Gastrocnemius medialis (tissue), 4 donors: ENCODE results near the gene DLX5. TPM values are rescaled to one million over a fixed set of nuclear protein-coding genes. Genes with fewer than 3 reads are reported as not detected.

Experiments used
- ATAC-seq, 2 donors: fragments of 150-250 bp; one replicate each; pipeline ENCODE4 v1.9.1; 2016
- DNase-seq, 2 donors: peaks; one replicate each; pipeline ENCODE4 v3.0.0-alpha.2; 2019
- H3K27ac ChIP-seq, 4 donors: fragments of 200-600 bp; sonication (generic); 1 replicate in 1 of 4; 2 replicates in 3 of 4; pipeline ENCODE4 v1.5.1; 2016 to 2018; ENCODE audit warnings: mild to moderate bottlenecking in 2 of 4, moderate library complexity in 1 of 4
- H3K27me3 ChIP-seq, 3 donors: fragments of 200-600 bp; sonication (generic) in 2 of 3; 1 replicate in 1 of 3; 2 replicates in 2 of 3; pipeline versions ENCODE4 v1.5.1 to v1.6.0; 2016 to 2019; ENCODE audit warnings: mild to moderate bottlenecking in 1 of 3, moderate library complexity in 1 of 3
- H3K36me3 ChIP-seq, 2 donors: fragments of 200-600 bp; sonication (generic) in 1 of 2; one replicate each; pipeline ENCODE4 v1.5.1; 2017 to 2018
- H3K4me1 ChIP-seq, 2 donors: fragments of 200-600 bp; sonication (generic) in 1 of 2; one replicate each; pipeline ENCODE4 v1.5.1; 2016 to 2017; ENCODE audit warnings: mild to moderate bottlenecking in 2 of 2
- H3K4me3 ChIP-seq, 4 donors: fragments of 200-600 bp; sonication (generic) in 3 of 4; 1 replicate in 1 of 4; 2 replicates in 3 of 4; pipeline ENCODE4 v1.5.1; 2016 to 2019; ENCODE audit warnings: mild to moderate bottlenecking in 2 of 4
- H3K9me3 ChIP-seq, 3 donors: fragments of 200-600 bp; sonication (generic) in 2 of 3; 1 replicate in 1 of 3; 2 replicates in 2 of 3; pipeline ENCODE4 v1.5.1; 2016 to 2019
- POLR2A ChIP-seq, 2 donors: fragments of 450-650 bp; IDR thresholded peaks; one replicate each; pipeline ENCODE4 v1.6.1; 2017; ENCODE audit warnings: antibody characterized with exemption in 2 of 2, mild to moderate bottlenecking in 2 of 2, moderate library complexity in 2 of 2
- in situ Hi-C, 4 donors: fragments of 200-750 bp; cut with MboI; loops; one replicate each; pipeline versions ENCODE4 v1.15.0 to v1.8.0; 2017; ENCODE audit warnings: low sequenced_read_pairs in 4 of 4
- intact Hi-C: fragments of 100-400 bp; cut with DNase I; formaldehyde crosslinking; loops from one replicate; pipeline ENCODE4 v1.15.1; 2023; ENCODE audit warnings: low total_unique reads
- total RNA-seq, 4 donors: library from RNA; depleted of rRNA; stranded (reverse); fragments of >200 nt; gene quantifications; one replicate each; pipeline versions ENCODE4 v1.1.0 to v1.2.3, GENCODE V29; 2016
- TF ChIP-seq, protein P1 (sequence below), 5 experiments: fragments of 450-650 bp in 3 of 5; fragments of 200-600 bp in 2 of 5; sonication (generic) in 2 of 5; IDR thresholded peaks in 4 of 5; conservative IDR thresholded peaks in 1 of 5; 1 replicate in 4 of 5; 2 replicates in 1 of 5; pipeline ENCODE4 v1.5.1; 2016 to 2019; ENCODE audit warnings: antibody characterized with exemption in 5 of 5, mild to moderate bottlenecking in 3 of 5, moderate library complexity in 3 of 5

The DLX5 gene
- total RNA-seq, 4 donors from 2014 or later: 0.41 TPM; not detected in 3

DNA sequence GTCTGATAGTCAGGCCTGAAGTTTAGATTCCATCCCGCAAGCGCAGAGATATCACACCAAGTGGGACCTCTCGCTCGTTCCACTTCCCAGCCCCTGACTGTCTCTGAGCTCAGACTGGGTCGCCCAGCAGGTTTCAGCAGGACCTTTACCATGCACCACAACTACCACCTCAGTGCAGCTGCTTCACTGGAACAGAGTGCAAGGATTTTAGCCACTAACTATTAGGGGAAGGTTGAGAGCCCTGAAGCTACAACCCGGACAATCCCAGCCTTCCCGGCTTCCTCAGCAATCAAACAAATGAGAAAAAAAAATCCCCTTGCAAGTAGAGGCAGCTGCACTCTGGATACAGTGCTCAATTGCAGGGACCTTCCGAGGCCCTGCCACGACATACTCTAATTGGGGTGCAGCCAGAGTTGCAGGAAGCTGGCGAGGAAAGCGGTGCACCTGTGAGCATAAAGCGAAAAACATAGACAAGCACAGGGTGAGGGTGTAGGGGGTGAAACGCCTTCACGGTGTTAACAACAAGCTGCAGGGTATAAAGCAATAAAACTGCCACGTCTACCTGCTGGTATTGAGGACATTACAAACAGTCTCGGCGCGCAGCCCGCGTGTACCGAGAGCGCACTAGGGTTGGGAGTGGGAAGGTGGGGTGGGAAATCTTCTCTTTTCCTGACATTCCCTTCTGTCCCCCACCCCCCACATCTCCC is 21.9 kb downstream of the DLX5 start:
- Histone ChIP-seq H3K9me3 (no peaks in the 10 kb centered on the region), H3K4me3 (no peak overlapping the region), H3K27me3 (peaks cover 90 to 97% (median 92%) of the 10 kb centered on the region in 3 donors), H3K4me1 (peaks cover 7 to 9% of the 10 kb centered on the region in 2 donors), H3K27ac (no peak overlapping the region), H3K36me3 (no peaks in the 10 kb centered on the region)
- TF ChIP-seq, protein P1, sequence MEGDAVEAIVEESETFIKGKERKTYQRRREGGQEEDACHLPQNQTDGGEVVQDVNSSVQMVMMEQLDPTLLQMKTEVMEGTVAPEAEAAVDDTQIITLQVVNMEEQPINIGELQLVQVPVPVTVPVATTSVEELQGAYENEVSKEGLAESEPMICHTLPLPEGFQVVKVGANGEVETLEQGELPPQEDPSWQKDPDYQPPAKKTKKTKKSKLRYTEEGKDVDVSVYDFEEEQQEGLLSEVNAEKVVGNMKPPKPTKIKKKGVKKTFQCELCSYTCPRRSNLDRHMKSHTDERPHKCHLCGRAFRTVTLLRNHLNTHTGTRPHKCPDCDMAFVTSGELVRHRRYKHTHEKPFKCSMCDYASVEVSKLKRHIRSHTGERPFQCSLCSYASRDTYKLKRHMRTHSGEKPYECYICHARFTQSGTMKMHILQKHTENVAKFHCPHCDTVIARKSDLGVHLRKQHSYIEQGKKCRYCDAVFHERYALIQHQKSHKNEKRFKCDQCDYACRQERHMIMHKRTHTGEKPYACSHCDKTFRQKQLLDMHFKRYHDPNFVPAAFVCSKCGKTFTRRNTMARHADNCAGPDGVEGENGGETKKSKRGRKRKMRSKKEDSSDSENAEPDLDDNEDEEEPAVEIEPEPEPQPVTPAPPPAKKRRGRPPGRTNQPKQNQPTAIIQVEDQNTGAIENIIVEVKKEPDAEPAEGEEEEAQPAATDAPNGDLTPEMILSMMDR (IDR thresholded peaks at IDR 0.05 in 4 of 5, conservative IDR thresholded peaks at IDR 0.05 in 1 of 5): no peak
- TF ChIP-seq POLR2A (IDR thresholded peaks at IDR 0.05): no peak
- in situ Hi-C loops: no loop called here
- no peak for ATAC-seq
- intact Hi-C loops: no loop called here
- no peak for DNase-seq

DNA sequence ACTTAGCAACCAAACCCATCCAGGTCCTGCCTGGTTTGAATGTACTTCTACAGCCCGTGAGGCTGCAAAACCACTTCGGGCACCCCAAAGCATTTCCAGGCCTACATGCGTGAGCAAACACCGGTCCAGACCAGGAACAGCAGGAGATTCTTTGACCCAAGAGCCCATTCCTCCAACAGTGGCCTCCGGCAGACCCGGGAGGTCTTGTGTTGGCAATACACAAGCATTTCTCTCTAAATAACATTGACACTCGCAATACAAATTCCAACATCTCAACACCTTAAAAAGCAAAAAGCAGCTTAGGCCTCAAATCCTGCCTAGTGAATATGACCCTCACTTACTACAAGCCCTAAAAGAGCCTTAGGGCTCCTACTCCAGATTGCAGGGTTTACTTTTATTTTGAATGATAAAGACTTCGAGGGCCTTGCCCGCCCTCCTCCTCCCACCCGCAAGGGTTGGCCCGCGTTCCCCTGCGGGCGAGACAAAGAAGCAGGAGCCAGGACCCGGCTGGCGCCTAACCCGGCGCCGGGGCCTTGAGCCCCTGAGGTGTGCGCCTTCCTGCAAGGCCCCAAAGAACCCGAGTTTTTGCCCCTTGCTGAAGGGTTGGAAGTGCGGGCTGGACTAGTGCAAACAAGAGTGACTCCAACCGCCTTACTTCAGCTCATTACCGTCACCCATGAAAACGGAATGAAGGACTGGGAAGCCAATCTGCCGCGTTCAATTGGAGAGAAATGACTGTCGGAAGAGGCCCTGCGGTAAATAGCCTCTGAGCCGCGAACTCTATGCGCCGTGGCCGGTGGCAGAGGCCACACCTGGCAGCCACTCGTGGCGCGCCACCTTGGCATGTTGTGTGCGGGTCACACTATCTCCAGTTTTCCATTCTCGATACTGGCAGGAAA is 22.7 kb downstream of the DLX5 start:
- no peak overlapping the region for H3K4me3 ChIP-seq
- peaks cover 7 to 9% of the 10 kb centered on the region in 2 donors for H3K4me1 ChIP-seq
- H3K36me3 ChIP-seq: no peaks in the 10 kb centered on the region
- ATAC-seq (no peak), DNase-seq (no peak)
- in situ Hi-C loops (no loop called here), intact Hi-C loops (no loop called here)
- peaks cover 90 to 97% (median 92%) of the 10 kb centered on the region in 3 donors for H3K27me3 ChIP-seq
- no peak overlapping the region for H3K27ac ChIP-seq
- TF ChIP-seq POLR2A (IDR thresholded peaks at IDR 0.05): no peak
- TF ChIP-seq, protein P1 (IDR thresholded peaks at IDR 0.05 in 4 of 5, conservative IDR thresholded peaks at IDR 0.05 in 1 of 5): no peak
- no peaks in the 10 kb centered on the region for H3K9me3 ChIP-seq

DNA sequence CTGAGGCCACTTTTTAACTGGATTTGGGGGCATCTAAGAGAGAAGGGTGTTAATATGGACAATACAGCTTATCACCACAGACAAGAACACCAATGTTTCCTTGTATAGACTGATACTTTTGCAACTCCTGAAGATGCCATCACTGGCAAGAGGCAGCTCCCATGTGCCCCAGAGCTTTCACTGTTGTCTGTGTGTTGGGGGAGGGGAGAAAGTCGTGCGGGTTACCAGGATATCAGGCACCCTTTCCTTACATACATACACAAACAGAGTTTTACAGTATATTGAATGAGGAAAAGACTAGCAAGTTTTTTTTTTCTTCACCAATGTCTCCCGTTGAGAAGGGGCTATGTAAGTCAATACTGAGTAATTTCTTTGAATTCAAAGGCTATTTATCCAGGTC is 23.4 kb downstream of the DLX5 start:
- Histone ChIP-seq H3K36me3 (no peaks in the 10 kb centered on the region), H3K27ac (no peak overlapping the region), H3K4me3 (no peak overlapping the region), H3K4me1 (peaks cover 5 to 7% of the 10 kb centered on the region in 2 donors), H3K27me3 (peaks cover 92 to 100% (median 94%) of the 10 kb centered on the region in 3 donors), H3K9me3 (no peaks in the 10 kb centered on the region)
- in situ Hi-C loops: no loop called here
- no peak for DNase-seq
- TF ChIP-seq, protein P1 (IDR thresholded peaks at IDR 0.05 in 4 of 5, conservative IDR thresholded peaks at IDR 0.05 in 1 of 5): no peak
- TF ChIP-seq POLR2A (IDR thresholded peaks at IDR 0.05): no peak
- ATAC-seq: no peak
- intact Hi-C loops: no loop called here

DNA sequence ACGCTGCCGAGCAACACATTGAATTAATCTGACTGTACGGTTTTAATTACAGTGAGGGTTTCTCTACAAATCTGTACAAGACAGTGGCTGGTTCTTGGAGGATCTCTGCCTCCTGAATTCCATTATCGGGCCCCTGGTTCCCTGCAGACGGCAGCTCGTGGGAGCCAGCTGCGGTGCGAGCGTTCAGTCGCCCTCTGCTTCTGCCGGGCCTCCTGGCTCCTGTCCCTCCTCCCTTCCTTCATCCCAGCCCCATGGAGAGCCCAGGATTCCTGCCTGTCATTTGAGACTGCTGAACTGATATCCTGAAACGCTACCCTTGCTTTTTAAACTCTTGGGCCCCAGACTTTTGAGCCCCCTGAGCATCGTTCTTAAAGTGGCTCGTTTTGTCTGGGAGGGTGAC is 25.9 kb downstream of the DLX5 start:
- Histone ChIP-seq H3K27ac (no peak overlapping the region), H3K9me3 (no peaks in the 10 kb centered on the region), H3K27me3 (peaks cover 97 to 100% (median 98%) of the 10 kb centered on the region in 3 donors), H3K36me3 (no peaks in the 10 kb centered on the region), H3K4me3 (no peak overlapping the region), H3K4me1 (no peaks in the 10 kb centered on the region)
- in situ Hi-C loops (no loop called here), intact Hi-C loops (no loop called here)
- ATAC-seq (no peak), DNase-seq (no peak)
- no peak for TF ChIP-seq POLR2A (IDR thresholded peaks at IDR 0.05)
- TF ChIP-seq, protein P1 (IDR thresholded peaks at IDR 0.05 in 4 of 5, conservative IDR thresholded peaks at IDR 0.05 in 1 of 5): no peak
